HG02623 (cell line): ENCODE measurements around the gene KDM4C.
A peak's percentile ranks its signal among the peaks of the same experiment; 100 is the strongest.
"Not testable (repeated sequence)": the region's sequence is repeated elsewhere in the genome, so short reads cannot be mapped to it uniquely, and the experiment has no call there.

Experiments
- ATAC-seq: cut with Tn5 transposase; IDR thresholded peaks from one replicate; pipeline ENCODE4 v1.9.1; 2021; ENCODE audit warnings: moderate library complexity; ENCODE audit not compliant: unreplicated experiment

Gene KDM4C

DNA sequence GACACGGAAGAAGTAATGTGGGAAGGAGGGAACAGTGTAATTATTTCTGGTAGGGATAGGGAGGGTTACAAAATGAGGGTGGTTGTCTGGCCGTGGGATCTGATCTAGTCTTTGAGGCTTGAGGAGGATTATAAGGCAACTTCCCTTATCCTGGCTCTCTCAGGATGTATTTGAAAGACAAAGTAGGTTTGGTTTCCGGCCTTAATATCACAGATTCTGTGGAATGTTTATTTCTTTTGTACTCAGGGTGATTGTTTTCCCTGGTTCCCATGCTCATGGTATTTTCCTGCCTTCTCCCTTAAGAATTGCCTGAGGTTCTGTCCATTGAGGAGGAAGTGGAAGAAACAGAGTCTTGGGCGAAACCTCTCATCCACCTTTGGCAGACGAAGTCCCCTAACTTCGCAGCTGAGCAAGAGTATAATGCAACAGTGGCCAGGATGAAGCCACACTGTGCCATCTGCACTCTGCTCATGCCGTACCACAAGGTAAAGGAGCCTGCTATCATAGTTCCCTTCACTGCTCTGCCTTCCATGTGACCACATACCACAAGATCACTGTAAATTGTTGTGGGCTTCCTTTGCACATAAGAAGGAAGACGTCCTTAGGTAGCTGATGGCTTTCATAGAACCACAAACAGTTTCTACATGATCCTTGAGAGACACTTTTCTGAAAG lies 253.8 kb downstream of the KDM4C start:
- no peak for ATAC-seq

DNA sequence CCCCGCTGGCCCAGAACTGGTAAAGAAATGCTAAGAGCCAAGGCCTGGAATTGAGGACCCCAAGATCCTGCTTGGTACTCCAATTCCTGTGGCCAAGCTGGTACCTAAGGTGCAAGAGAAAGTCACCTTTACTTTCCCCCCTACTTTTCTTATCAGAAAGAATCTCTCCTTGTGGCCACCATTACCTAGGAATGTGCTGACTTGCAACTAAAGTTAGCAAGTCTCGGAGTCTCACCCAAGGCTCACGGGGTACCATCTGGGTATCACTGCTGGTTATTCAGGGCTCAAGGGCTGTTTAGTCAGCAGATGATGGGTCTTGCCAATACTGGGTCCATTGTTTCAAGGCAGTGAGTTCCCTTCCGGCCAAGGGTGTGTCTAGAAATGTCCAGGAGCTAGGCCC lies 270.2 kb downstream of the KDM4C start:
- ATAC-seq = no peak

DNA sequence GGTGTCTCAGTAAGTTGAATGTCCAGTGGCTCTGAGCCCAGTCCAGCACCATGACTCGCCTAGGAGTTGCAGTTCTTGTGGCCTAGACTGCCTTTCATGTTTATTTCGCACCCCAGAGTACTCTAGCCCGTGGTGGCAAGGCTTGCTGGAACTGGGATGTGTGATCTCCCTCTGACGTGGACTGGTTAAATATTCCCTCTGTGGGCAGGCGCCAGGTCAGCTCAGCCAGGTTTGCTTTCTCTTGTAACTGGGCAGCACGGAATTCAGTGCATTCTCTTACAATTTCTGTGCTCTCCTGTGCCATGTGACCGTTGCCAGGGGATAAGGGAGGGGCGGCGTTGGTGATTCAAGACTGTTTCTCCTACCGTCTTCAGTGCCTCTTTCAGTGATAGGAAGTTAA lies 270.8 kb downstream of the KDM4C start:
- ATAC-seq = no peak

DNA sequence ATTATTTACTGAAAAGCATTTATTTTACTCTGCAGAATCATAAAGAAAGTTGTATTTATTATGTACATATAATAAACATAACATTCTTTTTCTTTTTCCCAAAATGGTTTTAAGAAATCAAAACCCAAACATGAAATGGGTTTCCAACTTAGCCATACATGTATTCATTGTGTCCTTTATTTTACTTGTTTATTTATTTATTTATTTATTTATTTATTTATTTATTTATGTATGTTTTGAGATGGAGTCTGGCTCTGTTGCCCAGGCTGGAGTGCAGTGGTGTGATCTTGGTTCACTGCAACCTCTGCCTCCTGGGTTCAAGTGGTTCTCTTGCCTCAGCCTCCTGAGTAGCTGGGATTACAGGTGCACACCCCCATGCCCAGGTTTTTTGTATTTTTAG lies 273.2 kb downstream of the KDM4C start:
- ATAC-seq = not testable (repeated sequence)

DNA sequence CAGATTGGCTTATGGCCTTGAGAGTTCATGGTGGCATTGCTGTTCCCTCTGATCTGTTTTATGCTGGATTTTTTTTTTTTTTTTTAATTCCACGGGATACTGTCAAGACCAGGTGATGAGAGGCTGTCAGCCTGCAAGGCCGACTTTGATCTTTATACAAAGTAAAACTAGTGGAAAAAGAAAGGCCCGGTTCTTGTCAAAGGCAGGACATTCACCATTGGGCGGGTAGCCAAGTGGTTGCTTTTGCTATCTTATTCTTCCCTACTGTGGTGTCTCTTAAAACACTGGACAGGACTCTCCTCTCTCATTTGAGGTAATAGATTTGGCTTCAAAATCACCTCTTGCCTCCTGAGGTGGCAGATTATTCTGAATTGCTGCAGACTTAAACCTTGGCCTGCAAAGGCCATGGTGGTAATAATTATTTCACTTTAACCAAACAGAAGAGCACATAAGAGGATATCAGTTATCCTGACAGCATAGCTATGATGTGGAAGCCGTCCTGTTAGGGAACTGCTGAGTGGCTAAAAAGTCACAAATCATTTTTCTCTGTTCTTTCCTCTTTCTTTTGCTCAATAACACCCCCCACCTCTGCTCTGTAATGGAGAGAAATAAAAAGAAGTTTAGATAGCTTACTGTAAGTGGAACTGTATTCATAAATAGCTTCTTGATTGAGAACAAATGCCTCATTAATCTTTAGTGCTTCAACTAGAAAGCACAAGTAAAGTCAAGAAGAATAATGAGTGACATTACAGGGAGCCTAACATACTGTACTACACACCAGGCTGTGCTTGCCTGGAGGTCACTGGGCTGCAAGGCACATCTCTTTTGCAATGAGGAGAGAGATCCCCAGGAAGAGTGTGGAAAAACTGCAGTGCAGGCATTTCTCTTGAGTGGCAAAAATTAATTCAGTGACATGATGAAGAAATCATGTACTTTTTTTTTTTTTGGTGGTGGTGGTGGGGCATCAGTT lies 275.6 kb downstream of the KDM4C start:
- no peak for ATAC-seq

DNA sequence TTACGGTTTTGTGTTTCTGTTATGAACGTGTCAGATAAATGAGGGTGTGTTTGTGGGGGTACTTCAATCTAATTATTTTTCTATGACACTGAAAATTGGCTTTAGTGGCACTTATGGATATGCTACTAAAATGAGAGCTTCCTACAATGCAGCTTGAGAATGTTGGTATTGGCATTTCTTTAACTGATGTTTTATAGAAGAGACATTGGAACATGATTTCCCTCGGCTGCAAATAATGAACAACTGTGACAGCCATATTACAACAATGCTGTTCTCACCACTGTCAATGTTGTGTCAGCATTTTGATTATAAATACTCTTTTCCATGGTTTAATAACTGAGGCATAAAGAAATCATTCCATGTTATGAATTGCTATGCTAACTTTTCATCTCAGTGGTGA lies 279.4 kb downstream of the KDM4C start:
- ATAC-seq = no peak

DNA sequence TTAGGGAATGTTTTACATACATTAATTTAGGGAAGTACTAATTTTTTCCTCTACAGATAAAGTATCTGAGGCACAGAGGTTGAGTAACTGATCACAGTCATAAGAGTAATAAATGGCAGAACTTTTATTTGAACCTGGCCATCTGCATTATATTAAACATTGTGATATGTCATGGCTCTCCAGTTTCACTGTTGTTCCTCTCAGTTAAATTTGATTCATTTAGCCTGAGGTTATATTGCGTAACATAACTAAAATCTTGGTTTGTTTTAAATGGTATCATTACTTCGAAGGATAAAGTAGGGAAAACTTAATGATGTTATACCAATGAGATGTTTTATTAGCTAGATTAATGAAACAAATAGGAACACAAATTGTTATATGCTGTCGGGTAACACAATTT lies 284.4 kb downstream of the KDM4C start:
- no peak for ATAC-seq

DNA sequence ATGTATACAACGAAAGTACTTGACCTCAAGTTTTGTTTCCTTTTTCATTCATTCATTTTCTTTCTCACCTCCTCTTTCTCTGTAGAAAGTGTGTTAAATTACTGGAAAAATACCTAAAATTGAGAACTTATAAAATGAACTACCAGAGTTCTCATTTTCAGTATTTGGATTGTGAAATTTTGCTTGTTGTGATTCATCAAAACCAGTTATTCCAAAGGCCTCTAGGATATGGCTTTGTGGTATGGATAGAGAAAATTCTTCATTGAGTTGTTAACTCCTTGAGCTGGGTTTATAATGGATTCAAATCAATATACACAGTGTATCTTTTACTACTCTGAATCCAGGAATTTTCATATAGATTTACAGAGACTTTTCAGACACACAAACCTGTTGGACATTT lies 287.6 kb downstream of the KDM4C start:
- no peak for ATAC-seq

DNA sequence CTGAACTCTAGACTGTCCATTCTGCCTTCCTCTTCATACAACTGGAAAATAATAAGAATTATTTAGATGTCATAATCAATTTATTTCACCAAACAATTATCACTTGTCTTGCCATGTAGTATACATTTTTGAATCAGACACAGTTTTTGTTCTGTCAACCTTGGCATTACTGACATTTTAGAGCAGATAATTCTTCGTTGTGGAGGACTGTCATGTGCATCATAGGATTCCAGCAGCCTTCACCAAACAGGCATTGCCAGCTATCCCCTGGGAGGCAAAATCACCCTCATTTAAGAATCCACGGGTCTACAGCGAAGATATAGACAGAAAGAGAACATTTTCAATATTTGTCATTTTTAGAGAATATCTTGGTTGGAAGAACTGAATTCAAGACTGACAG lies 293.9 kb downstream of the KDM4C start:
- ATAC-seq = no peak

DNA sequence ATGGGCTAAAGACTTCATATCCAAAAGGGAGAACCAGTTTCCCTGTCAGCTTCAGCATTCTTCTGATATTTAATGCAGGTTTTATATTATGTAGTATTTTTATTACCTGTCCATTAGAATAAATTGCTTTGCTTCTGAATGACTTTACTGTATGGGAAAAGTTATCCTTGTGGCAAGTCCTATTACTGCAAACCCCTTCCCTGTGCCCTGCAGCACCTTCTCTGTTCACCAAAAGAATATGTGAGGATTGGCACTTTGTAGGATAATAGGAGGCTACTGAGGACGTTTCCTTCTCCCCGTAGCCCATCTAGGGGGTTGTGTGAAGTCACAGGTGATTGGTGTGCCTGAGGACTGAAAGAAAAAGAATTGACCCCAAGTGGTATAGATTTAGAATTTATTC lies 296.1 kb downstream of the KDM4C start:
- ATAC-seq = no peak

DNA sequence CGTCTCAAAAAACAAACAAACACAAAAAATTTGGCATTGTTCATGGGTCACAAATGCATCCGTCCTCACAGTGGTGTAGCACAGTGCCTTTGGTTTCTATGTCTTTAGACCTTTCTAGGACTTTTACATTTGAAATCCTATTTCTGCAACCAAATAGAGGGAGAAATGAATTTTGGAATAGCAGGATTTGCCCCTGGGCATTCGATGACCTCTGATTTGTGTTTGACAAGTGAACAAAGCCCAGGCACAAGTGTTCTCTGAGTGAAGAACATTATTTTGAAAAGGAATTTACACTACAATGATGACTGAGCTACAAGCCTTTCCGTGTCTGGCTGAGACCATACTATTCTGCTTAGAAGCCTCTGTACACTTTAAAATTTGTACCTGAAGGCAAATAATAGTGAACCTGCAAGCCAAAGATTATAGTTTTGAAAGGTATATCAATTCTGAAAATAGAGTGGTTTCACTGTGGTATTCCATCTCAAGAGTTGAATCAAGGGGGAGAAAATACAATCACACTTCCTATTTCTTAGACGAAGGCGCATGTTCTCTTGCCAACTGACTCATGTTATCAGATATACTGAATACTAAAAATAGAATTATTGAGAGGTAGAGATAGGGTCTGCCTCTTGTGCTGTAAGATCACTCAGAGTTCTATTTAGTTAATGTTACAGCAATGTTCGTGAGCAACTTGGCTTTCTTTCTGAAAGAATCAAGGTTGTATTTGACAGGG lies 297.6 kb downstream of the KDM4C start:
- ATAC-seq = peak; percentile 45

DNA sequence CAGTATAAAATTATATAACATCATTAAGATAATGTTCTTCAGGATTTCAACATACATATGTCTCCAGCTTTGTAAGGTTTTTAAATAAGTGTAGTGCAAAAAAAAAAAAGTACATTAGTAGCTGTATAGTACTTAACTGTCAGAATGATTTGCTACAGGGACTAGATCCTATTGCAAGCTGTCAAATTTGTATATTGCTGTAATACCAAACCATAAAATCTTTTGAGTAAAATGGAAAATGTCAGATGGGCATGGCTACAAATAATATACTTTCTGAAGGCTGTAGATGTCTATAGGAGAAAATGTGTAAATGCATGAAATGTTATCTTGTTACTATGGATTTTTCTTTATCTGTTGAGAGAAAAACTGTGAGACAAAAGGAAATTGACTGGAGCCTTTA lies 298.5 kb downstream of the KDM4C start:
- no peak for ATAC-seq

DNA sequence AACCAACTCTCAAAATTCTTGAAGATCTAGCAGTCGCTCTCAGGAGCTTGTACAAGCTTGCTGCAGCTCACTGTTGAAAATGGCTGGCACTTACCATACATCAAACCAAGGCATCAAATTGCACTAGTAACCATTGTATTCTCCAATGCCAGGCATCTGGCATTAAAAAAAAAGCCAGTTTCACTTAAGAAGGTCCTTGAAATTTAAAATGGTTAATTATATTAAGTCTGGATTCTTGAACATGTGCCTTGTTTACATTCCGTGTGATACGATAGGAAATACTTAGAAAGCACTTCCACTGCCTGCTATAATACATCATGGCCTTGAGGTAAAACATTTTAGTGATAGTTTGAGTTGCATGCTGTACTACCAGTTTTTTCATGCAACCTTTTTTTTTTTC lies 300.7 kb downstream of the KDM4C start:
- no peak for ATAC-seq

DNA sequence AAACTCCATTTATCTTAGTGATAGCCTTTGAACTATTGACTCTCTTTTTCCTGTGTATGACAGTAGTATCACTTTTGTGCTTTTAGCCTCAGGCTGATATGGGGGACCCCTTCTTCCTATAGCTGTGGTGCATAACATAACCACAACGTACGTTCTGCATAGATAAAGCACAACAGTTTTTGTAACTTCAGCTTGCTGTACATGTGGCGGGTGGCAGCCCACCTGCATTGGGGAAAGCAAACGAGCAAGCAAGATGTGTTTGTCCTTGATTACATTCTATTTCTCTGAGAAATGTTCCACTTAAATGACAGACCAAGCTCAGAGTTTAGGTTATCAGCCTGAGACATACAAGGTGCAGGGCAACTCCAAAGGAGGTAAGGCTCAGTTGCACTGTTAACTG lies 309.4 kb downstream of the KDM4C start:
- ATAC-seq = no peak

DNA sequence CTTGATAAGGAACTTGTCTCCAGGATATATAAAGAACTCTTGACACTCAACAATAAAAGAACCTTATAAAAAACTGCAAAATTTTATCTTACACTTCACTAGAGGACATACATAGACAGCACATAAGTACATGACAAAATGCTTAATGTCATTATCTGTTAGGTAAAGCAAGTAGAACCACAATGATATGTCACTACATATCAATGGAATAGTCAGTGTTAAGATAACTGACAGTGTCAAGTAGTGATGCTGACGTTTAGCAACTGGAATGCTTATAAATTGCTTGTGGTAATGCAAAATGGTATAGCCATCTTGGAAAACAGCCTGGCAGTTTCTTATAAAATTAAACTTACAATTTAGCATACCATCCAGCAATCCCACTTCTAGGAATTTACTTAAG lies 314.1 kb downstream of the KDM4C start:
- no peak for ATAC-seq

DNA sequence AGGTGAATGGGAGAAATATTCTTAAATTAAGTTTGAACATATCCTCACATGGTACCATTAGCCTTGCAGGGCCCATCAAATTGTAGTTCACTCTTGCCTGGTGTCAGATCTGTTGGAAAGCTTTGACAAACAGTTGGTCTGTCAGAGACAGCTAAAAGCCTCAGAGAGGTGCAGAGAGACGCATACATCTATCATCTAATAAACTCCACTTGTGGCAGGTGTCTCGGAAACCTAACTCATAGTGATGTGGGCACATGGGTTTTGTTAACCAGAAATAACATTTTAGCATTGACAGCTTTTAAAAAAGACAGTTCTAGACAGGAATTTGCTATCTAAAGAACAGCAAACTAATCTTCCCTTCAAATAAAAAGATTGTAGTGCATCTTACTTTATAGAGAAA lies 315.9 kb downstream of the KDM4C start:
- no peak for ATAC-seq

DNA sequence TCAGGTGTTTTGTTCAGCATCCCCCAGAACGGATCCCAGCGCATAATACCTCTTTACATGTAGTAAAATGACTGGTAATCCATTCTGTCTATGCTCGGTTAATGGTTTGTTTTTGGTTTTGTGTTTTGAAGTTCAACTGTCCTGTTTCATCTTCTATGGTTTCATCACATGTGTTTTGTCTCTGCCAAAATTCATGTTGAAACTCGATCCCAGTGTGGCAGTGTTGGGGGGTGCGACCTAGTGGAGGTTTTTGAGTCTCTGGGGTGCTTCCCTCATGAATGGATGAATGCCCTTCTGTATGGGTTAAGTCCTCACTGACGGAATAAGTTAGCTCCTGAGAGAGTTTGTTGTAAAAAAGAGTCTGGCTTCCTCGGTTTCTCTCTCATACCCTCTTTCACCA lies 317.4 kb downstream of the KDM4C start:
- no peak for ATAC-seq

DNA sequence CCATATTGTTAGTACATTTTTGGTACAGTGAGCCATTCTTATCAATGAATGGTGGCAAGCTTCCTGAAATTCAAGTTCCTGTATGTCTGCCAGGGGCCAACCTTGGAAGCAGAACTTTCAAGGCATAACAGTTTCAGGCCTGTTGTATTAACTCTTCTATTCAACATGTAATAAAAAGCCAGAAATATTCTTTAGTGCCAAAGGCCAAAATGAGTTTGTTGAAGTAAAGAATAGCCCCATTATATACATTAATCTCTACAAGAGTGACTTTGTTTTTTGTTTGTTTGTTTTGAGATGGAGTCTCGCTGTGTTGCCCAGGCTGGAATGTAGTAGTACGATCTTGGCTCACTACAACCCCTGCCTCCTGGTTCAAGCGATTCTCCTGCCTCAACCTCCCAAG lies 321.3 kb downstream of the KDM4C start:
- no peak for ATAC-seq

DNA sequence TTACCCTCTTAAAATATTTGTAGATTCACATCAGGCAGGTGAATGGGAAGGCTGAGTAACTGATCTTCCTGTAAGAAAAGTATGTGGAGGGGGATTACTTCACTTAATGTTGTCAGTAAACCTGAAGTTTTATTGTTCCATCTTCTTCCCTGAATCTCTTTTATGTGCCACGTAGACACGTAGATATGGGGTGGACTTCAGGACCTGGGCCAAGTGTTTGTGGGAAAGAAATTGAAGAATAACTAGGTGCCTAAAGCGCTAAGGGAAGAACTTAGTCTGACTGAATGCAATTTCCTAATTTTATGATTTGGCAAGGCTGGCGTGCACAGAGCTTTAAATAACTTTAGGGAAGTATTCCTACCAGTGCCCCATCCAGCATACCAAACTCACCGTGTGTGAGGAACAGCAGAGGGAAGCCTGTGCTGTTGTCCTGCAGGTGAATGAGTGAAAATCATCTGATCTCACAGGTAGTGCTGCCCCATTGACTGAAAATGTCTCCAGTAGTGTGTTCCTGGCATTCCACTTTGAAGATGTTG lies 323.4 kb downstream of the KDM4C start:
- ATAC-seq = no peak

DNA sequence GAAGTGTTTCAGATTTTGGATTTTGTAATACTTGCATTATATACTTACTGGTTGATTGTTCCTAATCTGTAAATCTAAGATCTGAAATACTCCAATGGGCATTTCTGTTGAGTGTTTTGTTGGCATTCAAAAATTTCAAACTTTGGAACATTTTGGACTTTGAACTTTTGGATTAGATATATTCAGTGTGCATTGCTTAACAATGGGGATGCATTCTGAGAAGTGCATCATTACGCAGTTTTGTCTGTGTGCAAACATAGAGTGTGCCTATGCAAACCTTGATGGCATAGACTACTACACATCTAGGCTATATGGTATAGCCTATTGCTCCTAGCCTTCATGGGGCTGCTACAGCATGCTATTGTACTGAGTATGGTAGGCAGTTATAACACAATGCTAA lies 325.4 kb downstream of the KDM4C start:
- no peak for ATAC-seq

DNA sequence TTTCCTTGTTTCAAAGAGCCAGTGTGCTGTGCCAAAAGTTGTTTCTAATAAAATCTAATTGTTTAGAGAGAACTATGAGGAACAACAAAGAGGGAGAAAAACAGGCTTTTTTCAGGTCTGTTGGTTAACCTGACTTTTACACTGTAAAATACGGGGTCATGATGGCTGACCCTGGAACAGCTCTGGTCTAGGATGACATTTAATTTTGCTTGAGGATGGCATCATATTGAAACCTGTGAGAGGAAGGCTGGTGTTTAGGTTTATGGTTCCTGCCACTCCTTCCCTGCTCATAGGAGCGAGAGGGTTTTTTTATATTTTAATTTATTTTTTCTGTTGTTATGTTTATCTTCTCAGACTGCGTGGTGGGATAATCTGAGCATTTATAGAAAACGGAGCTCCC lies 327.6 kb downstream of the KDM4C start:
- ATAC-seq = no peak
